Superior temporal gyrus (tissue), 1 donor: Measurements from ENCODE around the gene SLC11A2.
A peak's percentile ranks its signal among the peaks of the same experiment; 100 is the strongest.

Source experiments
- DNase-seq: peaks from one replicate; pipeline ENCODE4 v3.0.0-alpha.2; 2016; ENCODE audit errors: extremely low spot score

The SLC11A2 gene

GRCh38 chr12:51025836-51026638 is at the start of gene SLC11A2:
SLC11A2 (minus strand) TSS chr12:51026384; CDS start chr12:51010728, 15,656 bp downstream.
- peak; percentile 98 for DNase-seq

- no peak for DNase-seq
Measured at GRCh38 chr12:51075390-51075789, 49.2 kb upstream of the SLC11A2 start.

- no peak for DNase-seq
Measured at GRCh38 chr12:51071663-51072062, 45.5 kb upstream of the SLC11A2 start.

- no peak for DNase-seq
Measured at GRCh38 chr12:51070004-51070403, 43.8 kb upstream of the SLC11A2 start.

GRCh38 chr12:51067771-51068170 is 41.6 kb upstream of the SLC11A2 start:
- no peak for DNase-seq

- no peak for DNase-seq
Measured at GRCh38 chr12:51067229-51067628, 41.0 kb upstream of the SLC11A2 start.

GRCh38 chr12:51065530-51065929 is 39.3 kb upstream of the SLC11A2 start:
- DNase-seq: no peak

- no peak for DNase-seq
Measured at GRCh38 chr12:51062631-51063397, 36.6 kb upstream of the SLC11A2 start.

GRCh38 chr12:51059086-51059485 is 32.9 kb upstream of the SLC11A2 start:
- no peak for DNase-seq

GRCh38 chr12:51056242-51056641 is 30.1 kb upstream of the SLC11A2 start:
- DNase-seq: no peak

GRCh38 chr12:51055060-51055459 is 28.9 kb upstream of the SLC11A2 start:
- no peak for DNase-seq

- no peak for DNase-seq
Measured at GRCh38 chr12:51051787-51052186, 25.6 kb upstream of the SLC11A2 start.

GRCh38 chr12:51049525-51049924 is 23.3 kb upstream of the SLC11A2 start:
- no peak for DNase-seq

GRCh38 chr12:51048661-51049251 is 22.6 kb upstream of the SLC11A2 start:
- DNase-seq: no peak

GRCh38 chr12:51047655-51048540 is 21.7 kb upstream of the SLC11A2 start, which contains the start of gene LETMD1:
LETMD1 (plus strand) TSS chr12:51048327; CDS start chr12:51048357, 30 bp downstream.
- DNase-seq: peak; percentile 100

GRCh38 chr12:51036279-51036678 is 10.1 kb upstream of the SLC11A2 start:
- no peak for DNase-seq

GRCh38 chr12:51033457-51034089 is 7.4 kb upstream of the SLC11A2 start:
- DNase-seq: no peak

GRCh38 chr12:51033048-51033447 is 6.9 kb upstream of the SLC11A2 start:
- no peak for DNase-seq

GRCh38 chr12:51028813-51029150 is 2.6 kb upstream of the SLC11A2 start:
- no peak for DNase-seq

GRCh38 chr12:51028126-51028812 is 2.1 kb upstream of the SLC11A2 start:
- peak; percentile 75 for DNase-seq
